Right lobe of liver (tissue), 6 donors: ENCODE data around the gene GLDN. TPM values are rescaled to one million over a fixed set of nuclear protein-coding genes. Genes with fewer than 3 reads are reported as not detected.

Experiments used
- ATAC-seq, 4 donors: fragments of 200-7000 bp; cut with Tn5 transposase; one replicate each; pipeline ENCODE4 v1.9.1; 2020; ENCODE audit warnings: mild to moderate bottlenecking in 4 of 4, moderate library complexity in 4 of 4
- DNase-seq, 3 donors: peaks; one replicate each; pipeline ENCODE4 v3.0.0-alpha.2; 2020
- H3K27ac ChIP-seq, 3 donors: fragments of 200-600 bp; one replicate each; pipeline ENCODE4 v1.8.0; 2022
- H3K27me3 ChIP-seq, 2 donors: fragments of 200-600 bp; one replicate each; pipeline ENCODE4 v1.8.0; 2022
- H3K36me3 ChIP-seq, 4 donors: fragments of 200-600 bp; sonication (generic) in 1 of 4; one replicate each; pipeline versions ENCODE4 v1.5.1 to v1.8.0; 2017 to 2022; ENCODE audit warnings: control low read depth in 1 of 4
- H3K4me1 ChIP-seq, 4 donors: fragments of 200-600 bp; sonication (generic) in 1 of 4; one replicate each; pipeline versions ENCODE4 v1.5.1 to v1.8.0; 2017 to 2022; ENCODE audit warnings: control low read depth in 1 of 4
- H3K4me3 ChIP-seq, 3 donors: fragments of 200-600 bp; one replicate each; pipeline ENCODE4 v1.8.0; 2022
- H3K9me3 ChIP-seq, 4 donors: fragments of 200-600 bp; sonication (generic) in 1 of 4; one replicate each; pipeline versions ENCODE4 v1.5.1 to v1.8.0; 2017 to 2022; ENCODE audit warnings: control low read depth in 1 of 4
- CTCF ChIP-seq, 4 donors: fragments of 200-600 bp in 3 of 4; fragments of 450-650 bp in 1 of 4; IDR thresholded peaks; one replicate each; pipeline versions ENCODE4 v1.5.1 to v1.8.0; 2016 to 2022; ENCODE audit warnings: antibody characterized with exemption in 4 of 4, mild to moderate bottlenecking in 2 of 4
- POLR2A ChIP-seq: fragments of 450-650 bp; IDR thresholded peaks from one replicate; pipeline ENCODE4 v1.6.1; 2017; ENCODE audit warnings: antibody characterized with exemption, mild to moderate bottlenecking
- WGBS: methylation state at CpG from one replicate; pipeline ENCODE4 v1.1.6; 2018; ENCODE audit warnings: low coverage, low lambda C conversion rate; ENCODE audit not compliant: insufficient coverage; ENCODE audit errors: missing lambda C conversion rate; 5-methylcytosine and 5-hydroxymethylcytosine counted together
- intact Hi-C, 2 donors: fragments of 100-400 bp; cut with DNase I; formaldehyde crosslinking; loops; one replicate each; pipeline versions ENCODE4 v1.11.2 to v1.14.1; 2022
- total RNA-seq, 6 experiments: library from RNA; depleted of rRNA in 2 of 6; stranded (reverse); fragments of >200 nt in 2 of 6; fragmentation: NEBNext Ultra II Directional in 3 of 6; extraction: Animal tissue kit (Norgen Biotek cat#: 25700) in 3 of 6; gene quantifications; one replicate each; pipeline versions ENCODE4 v1.1.0 to v1.2.4, GENCODE V29; 2016 to 2023
- donor health status: DM: no; HTN: yes; CAD: no.
- donor health status: DM: no; HTN: no; CAD: no.
- donor health status: DM: no; HTN: no; CAD: no.
- donor health status: DM: no; HTN: yes; CAD: no.
- donor health status: DM: no; HTN: yes; CAD: no.

GLDN gene
- total RNA-seq, 6 experiments from 2014 or later, result 0.18 to 0.81 (median 0.43) TPM

GRCh38 chr15:51371266-51371665 is 29.8 kb downstream of the GLDN start:
- TF ChIP-seq POLR2A, result no peak
- TF ChIP-seq CTCF (IDR thresholded peaks at IDR 0.05), result no peak
- H3K36me3 ChIP-seq, result no peaks in the 10 kb centered on the region
- intact Hi-C loops, result loop anchor here in 1 of 2 donors (10.0 kb wide), 1 partner anchor 86 kb away; no protein-coding TSS in a partner anchor
- no peak overlapping the region for H3K27ac ChIP-seq
- DNase-seq (no peak), ATAC-seq (no peak)
- no peaks in the 10 kb centered on the region for H3K9me3 ChIP-seq
- no peak overlapping the region for H3K4me3 ChIP-seq
- H3K27me3 ChIP-seq, result no peaks in the 10 kb centered on the region
- no peaks in the 10 kb centered on the region for H3K4me1 ChIP-seq
- 78% methylated on average over 1 of the region's 1 CpG for WGBS

- DNase-seq, result no peak
These were observed 32.7 kb downstream of the GLDN start for GRCh38 chr15:51374131-51374530.

GRCh38 chr15:51375966-51376640 is 34.6 kb downstream of the GLDN start:
- H3K36me3 ChIP-seq, result no peaks in the 10 kb centered on the region
- no peaks in the 10 kb centered on the region for H3K4me1 ChIP-seq
- WGBS, result 47% methylated on average over 2 of the region's 3 CpGs
- ATAC-seq, result no peak
- H3K27ac ChIP-seq, result no peak overlapping the region
- no peaks in the 10 kb centered on the region for H3K9me3 ChIP-seq
- H3K4me3 ChIP-seq, result no peak overlapping the region
- intact Hi-C loops, result loop anchor here in 1 of 2 donors (10.0 kb wide), 1 partner anchor 91 kb away; no protein-coding TSS in a partner anchor
- H3K27me3 ChIP-seq, result no peaks in the 10 kb centered on the region
- TF ChIP-seq POLR2A (no peak), CTCF (IDR thresholded peaks at IDR 0.05) (no peak)
- no peak for DNase-seq

More at GRCh38 chr15:51374131-51374530, 32.7 kb downstream of the GLDN start:
- Histone ChIP-seq H3K27me3 (no peaks in the 10 kb centered on the region), H3K4me1 (no peaks in the 10 kb centered on the region), H3K9me3 (no peaks in the 10 kb centered on the region), H3K4me3 (no peak overlapping the region), H3K36me3 (no peaks in the 10 kb centered on the region), H3K27ac (no peak overlapping the region)
- TF ChIP-seq POLR2A (no peak), CTCF (IDR thresholded peaks at IDR 0.05) (no peak)
- no peak for ATAC-seq
- intact Hi-C loops, result loop anchor here in 1 of 2 donors (10.0 kb wide), 1 partner anchor 89 kb away; no protein-coding TSS in a partner anchor

- H3K27ac ChIP-seq, result no peak overlapping the region
- H3K27me3 ChIP-seq, result no peaks in the 10 kb centered on the region
- H3K4me1 ChIP-seq, result no peaks in the 10 kb centered on the region
- intact Hi-C loops, result loop anchor here in 1 of 2 donors (10.0 kb wide), 1 partner anchor 92 kb away; no protein-coding TSS in a partner anchor
- ATAC-seq (no peak), DNase-seq (no peak)
- no peaks in the 10 kb centered on the region for H3K36me3 ChIP-seq
- no peak overlapping the region for H3K4me3 ChIP-seq
- H3K9me3 ChIP-seq, result no peaks in the 10 kb centered on the region
- TF ChIP-seq CTCF (IDR thresholded peaks at IDR 0.05) (no peak), POLR2A (no peak)
- WGBS, result 89% methylated on average over 15 of the region's 15 CpGs
These were observed 35.8 kb downstream of the GLDN start for GRCh38 chr15:51377038-51377786.
